GM21737 (cell line): ENCODE results near the gene XAGE5.
"Not testable (repeated sequence)": the region's sequence is repeated elsewhere in the genome, so short reads cannot be mapped to it uniquely, and the experiment has no call there.

Experiments
- ATAC-seq: cut with Tn5 transposase; IDR thresholded peaks from one replicate; pipeline ENCODE4 v1.9.1; 2021; ENCODE audit warnings: mild to moderate bottlenecking, moderate library complexity; ENCODE audit not compliant: unreplicated experiment

Gene XAGE5

GRCh38 chrX:52811065-52811625 lies at the start of gene XAGE5:
Gene XAGE5, plus strand, starts transcription at chrX:52811287. Its CDS starts 1,280 bp downstream, at chrX:52812567.
- ATAC-seq, result no peak

GRCh38 chrX:52765983-52766382 lies 45.1 kb upstream of the XAGE5 start:
- not testable (repeated sequence) for ATAC-seq

- not testable (repeated sequence) for ATAC-seq
Measured at GRCh38 chrX:52773504-52773903, 37.6 kb upstream of the XAGE5 start.

- ATAC-seq, result not testable (repeated sequence)
Measured at GRCh38 chrX:52797327-52797726, 13.8 kb upstream of the XAGE5 start, which contains the start of gene SPANXN5. Gene SPANXN5, minus strand, starts transcription at chrX:52797427. Its CDS starts 79 bp downstream, at chrX:52797348.

- ATAC-seq, result not testable (repeated sequence)
Measured at GRCh38 chrX:52804876-52805275, 6.2 kb upstream of the XAGE5 start.

GRCh38 chrX:52819788-52820187 lies 8.7 kb downstream of the XAGE5 start:
- ATAC-seq, result no peak

- no peak for ATAC-seq
Measured at GRCh38 chrX:52821079-52821760, 10.1 kb downstream of the XAGE5 start.

GRCh38 chrX:52824608-52825007 lies 13.5 kb downstream of the XAGE5 start:
- ATAC-seq, result no peak

- ATAC-seq, result no peak
Measured at GRCh38 chrX:52830551-52830950, 19.5 kb downstream of the XAGE5 start.

- ATAC-seq, result no peak
Measured at GRCh38 chrX:52839137-52839536, 28.1 kb downstream of the XAGE5 start.

- ATAC-seq, result not testable (repeated sequence)
Measured at GRCh38 chrX:52843619-52844018, 32.5 kb downstream of the XAGE5 start.

- ATAC-seq, result no peak
Measured at GRCh38 chrX:52852110-52852860, 41.2 kb downstream of the XAGE5 start.

- ATAC-seq, result not testable (repeated sequence)
Measured at GRCh38 chrX:52856991-52857525, 46.0 kb downstream of the XAGE5 start.

- no peak for ATAC-seq
Measured at GRCh38 chrX:52865343-52865998, 54.4 kb downstream of the XAGE5 start.
